ENCODE measurements around the gene MAZ.
"Not testable (repeated sequence)": the region's sequence is repeated elsewhere in the genome, so short reads cannot be mapped to it uniquely, and the experiment has no call there.

DNA sequence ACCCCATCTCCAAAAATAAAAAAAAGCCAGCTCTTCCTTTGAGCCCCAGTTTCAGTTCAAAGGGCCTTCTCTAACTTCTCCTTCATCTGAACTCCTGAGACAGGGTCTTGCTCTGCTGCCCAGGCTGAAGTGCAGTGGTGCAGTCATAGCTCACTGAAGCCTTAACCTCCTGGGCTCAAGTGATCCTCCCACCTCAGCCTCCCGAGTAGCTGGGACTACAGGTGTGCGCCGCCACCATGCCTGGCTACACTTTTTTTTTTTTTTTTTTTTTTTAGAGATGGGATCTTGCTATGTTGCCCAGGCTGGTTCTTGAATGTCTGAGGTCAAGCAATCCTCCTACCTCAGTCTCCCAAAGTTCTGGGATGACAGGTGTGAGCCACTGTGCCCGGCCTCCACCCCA, 26.9 kb downstream of the MAZ start:
- TF ChIP-seq, protein P1, sequence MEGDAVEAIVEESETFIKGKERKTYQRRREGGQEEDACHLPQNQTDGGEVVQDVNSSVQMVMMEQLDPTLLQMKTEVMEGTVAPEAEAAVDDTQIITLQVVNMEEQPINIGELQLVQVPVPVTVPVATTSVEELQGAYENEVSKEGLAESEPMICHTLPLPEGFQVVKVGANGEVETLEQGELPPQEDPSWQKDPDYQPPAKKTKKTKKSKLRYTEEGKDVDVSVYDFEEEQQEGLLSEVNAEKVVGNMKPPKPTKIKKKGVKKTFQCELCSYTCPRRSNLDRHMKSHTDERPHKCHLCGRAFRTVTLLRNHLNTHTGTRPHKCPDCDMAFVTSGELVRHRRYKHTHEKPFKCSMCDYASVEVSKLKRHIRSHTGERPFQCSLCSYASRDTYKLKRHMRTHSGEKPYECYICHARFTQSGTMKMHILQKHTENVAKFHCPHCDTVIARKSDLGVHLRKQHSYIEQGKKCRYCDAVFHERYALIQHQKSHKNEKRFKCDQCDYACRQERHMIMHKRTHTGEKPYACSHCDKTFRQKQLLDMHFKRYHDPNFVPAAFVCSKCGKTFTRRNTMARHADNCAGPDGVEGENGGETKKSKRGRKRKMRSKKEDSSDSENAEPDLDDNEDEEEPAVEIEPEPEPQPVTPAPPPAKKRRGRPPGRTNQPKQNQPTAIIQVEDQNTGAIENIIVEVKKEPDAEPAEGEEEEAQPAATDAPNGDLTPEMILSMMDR (IDR thresholded peaks at IDR 0.05; ENCODE audit: insufficient read depth, low read depth, low read length) = not testable (repeated sequence)
- not testable (repeated sequence) for TF ChIP-seq EZH2 (IDR thresholded peaks at IDR 0.05; ENCODE audit: insufficient read depth, low read length)

All from astrocyte (in vitro differentiated cells and primary cell).